SIG-M5 (cell line): ENCODE data around the gene DISP3.

ENCODE experiments used
- DNase-seq: peaks from one replicate; lab custom pipeline; 2025; lab: John Stamatoyannopoulos, UW

DISP3 gene

DNA sequence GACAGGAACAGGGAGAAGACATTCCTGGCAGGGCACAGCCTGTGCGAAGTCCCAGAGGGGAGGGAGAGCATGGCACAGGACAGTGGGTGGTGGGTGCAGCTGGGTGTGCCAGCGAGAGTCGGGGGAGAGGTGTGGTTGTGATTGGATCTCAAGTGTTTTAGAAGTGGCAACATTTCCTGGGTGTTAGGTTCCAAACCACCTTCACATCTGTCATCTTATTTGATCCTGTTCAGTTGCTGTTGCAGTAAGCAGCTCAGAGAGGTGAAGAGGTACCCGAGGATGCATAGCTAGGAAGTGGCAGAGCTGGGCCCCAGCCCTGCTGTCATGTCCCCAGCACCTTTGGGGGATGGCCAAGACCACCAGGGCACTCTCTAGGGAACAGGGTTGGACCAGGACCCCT is 22.0 kb upstream of the DISP3 start:
- DNase-seq, result no peak

DNA sequence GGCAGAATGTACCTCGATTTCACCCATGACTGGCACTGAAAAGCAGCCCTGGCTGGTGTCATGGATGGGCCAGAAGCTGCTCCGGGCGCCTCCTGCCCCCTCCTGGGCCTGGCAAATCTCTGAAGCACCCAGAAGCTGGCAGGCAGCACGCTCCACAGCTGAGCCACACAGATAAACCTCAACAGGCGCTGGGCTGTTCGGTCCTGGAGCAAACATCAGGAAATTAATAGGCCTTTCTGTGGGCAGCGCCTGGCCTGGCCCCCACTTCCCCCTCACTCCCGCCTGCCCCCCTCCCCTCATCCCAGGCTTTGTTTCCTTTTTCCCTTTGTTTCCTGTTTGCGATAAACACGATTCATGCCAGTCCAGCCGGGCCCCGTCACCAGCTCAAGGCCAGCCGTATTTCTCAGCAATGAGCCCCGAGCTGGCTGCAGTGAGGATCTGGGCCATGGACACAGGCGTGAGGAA is 20.1 kb upstream of the DISP3 start:
- DNase-seq, result no peak

DNA sequence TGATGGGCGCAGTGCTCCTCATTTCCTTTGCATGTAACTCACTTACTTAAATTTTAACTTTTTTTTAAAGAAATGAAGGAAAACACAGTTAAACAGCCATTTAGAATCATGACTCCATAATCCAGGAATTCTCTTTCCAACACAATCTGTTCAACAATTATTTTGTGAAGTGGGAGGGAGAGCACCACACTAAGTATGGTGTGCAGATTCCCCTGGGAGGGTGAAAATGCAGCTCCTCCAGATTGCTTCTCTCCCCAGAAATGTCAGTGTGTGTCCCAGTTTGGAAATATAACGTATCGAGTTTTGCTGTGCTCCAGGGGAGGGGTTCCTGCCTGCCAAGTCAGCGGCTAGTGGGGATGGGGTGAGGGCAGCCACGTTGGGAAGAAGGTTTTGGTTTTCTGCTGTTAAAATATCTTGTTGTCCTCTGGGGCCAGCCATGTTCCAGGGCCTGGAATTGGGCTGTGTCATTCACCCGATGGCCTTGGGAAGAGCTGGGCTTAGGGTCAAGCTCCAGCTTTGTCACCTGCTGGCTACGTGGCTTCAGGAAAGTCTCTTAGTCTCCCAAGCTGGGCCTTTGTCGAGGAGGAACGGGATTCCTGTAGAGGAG is 17.3 kb upstream of the DISP3 start:
- no peak for DNase-seq

DNA sequence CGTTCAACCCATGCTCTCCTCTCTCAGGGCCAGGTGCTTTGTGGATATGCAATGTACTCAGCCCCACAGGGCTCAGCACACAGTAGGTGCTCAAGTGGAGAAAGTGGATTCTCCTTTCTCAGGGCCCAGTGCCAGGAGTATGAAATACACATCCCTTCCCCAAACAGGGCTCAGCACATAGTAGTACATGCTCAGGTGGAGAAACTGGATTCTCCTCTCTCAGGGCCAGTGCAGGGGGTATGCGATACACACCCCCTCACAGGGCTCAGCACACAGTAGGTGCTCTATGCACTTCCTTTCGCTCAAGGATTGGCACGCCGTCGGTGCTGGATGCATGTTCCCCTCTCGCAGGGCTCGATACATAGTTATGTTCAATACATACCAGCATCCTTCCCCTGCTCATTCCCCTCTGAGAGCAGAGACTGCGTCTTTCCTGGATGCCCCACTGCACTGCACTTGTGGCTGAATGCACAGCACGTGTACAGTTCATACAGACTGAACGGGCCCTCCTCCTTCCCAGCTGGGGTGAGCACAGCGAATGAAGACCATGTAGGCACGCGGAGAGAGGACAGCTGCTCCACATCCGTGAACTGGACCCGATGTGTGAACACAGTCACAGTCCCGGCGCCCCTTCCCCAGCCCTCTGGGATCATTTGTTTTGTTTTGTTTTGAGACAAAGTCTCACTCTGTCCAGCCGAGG is 16.6 kb upstream of the DISP3 start:
- no peak for DNase-seq

GRCh38 chr1:11463177-11463576 is 15.8 kb upstream of the DISP3 start:
- DNase-seq, result no peak

DNA sequence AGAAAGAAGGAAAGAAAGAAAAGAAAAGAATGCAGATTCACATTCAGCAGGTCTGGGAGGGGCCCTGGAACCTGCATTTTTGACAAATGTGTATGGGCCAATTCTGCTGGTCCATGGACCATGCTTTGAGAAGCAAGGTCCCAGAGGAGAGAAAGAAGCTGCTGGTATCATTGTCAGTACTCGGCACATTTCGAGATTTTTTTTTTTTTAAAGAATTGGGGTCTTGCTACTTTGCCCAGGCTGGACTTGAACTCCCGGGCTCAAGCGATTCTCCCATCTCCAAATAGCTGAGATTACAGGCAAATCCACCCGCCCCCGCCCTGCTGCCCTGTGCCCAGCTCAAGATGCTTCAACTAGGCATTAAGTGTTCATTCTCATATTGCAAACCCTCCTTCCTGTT is 13.6 kb upstream of the DISP3 start:
- no peak for DNase-seq

DNA sequence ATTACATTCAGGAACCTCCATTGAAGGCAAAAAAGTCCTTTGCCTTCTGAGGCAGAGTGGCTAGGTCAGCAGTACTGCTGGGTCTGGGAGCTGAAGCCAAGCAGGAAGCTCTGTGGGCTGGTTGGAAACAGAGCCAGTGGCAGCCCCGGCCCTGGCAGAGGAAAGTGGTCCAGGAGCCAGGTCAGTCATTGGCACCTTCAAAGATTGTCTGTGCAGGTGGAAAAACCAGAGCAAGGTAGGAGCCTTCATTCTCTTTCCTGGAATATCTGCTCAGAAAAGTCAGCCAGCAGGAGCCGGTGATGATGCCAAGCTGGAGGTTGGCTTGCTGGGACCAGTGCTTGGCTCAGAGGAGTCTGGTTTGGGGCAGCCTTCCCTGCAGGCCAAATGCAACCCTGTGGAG is 12.5 kb upstream of the DISP3 start:
- no peak for DNase-seq

DNA sequence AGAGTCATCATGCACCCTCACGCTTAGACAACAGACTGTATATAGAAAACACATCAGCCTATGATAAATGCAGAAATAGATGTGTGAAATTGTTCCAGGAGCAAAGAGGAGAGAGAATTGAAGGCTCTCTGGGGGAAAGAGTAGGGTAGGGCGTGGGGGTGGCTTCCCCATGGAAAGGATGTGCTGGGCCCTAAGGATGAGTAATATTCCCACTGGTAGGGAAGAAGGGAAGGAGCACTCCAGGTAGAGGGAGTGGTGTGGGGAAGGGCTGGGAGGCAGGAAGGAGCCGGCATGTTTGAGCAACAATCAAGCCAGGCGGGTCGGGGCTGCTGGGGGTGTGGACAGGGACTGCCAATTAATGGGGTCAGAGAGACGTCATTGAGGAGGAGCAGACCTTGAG is 10.1 kb upstream of the DISP3 start:
- no peak for DNase-seq

GRCh38 chr1:11470912-11471311 is 8.0 kb upstream of the DISP3 start:
- no peak for DNase-seq

GRCh38 chr1:11471473-11471872 is 7.5 kb upstream of the DISP3 start:
- no peak for DNase-seq

DNA sequence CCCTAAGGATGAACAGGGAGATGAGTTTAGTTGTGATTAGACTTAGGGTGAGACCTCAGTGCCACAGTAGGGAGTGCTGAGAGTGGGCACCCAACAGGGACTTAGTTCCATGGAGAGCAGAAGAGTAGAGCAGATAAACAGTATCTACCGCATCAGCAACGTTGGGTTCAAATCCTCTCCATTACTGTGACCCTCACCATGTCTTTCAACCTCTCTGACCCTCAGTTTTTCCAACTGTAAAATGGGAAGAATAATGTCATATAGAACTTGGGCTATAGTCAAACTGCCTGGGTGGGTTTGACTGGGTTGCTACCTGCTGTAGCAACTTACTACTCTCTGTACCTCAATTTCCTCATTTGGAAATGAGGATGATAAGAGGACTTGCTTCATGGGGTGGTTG is 6.7 kb upstream of the DISP3 start:
- no peak for DNase-seq

GRCh38 chr1:11472741-11473140 is 6.2 kb upstream of the DISP3 start:
- DNase-seq, result no peak

GRCh38 chr1:11473491-11474034 is 5.4 kb upstream of the DISP3 start:
- no peak for DNase-seq

GRCh38 chr1:11474826-11475225 is 4.1 kb upstream of the DISP3 start:
- no peak for DNase-seq

DNA sequence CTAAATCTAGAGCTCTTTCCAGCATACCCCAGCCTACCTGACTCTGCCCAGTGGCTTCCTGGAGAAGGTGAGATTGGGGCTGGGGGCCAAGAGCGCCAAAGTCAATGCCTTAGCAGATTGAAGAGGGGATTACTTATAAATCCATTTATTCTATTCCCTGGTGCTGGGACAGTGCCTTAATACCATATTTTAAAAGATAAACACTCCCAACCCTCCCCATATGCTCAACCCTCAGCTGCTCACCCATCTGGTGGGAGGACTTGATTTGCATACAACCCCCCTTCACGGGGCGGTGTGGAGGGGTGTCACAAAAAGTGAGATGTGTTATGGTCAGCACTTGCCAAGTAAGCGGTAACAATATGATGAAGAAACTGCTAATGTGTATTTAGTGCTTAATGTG is 3.2 kb upstream of the DISP3 start:
- DNase-seq, result no peak

- DNase-seq, result no peak
Measured at GRCh38 chr1:11479375-11479979, 522 bp downstream of the DISP3 start.

DNA sequence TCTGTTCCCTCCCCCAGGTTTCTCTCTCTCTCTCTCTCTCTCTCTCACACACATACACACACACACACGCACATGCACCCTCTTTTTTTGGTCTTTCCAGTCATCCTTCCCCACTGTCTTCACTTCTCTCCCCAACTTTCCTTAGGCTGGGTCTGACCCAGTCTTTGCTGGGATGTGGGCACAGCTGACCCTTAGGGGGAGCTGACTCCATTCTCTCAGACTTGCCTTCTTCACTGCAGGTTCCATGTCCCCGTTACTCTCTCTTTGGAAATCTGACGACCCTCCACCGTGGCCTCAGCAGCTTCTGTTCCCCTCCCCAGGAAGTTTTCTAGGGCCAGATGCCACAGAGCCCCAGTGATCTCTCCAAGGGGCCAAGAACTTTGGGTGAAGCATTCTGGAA is 2.1 kb downstream of the DISP3 start:
- no peak for DNase-seq

GRCh38 chr1:11482198-11482597 is 3.2 kb downstream of the DISP3 start:
- DNase-seq, result no peak

DNA sequence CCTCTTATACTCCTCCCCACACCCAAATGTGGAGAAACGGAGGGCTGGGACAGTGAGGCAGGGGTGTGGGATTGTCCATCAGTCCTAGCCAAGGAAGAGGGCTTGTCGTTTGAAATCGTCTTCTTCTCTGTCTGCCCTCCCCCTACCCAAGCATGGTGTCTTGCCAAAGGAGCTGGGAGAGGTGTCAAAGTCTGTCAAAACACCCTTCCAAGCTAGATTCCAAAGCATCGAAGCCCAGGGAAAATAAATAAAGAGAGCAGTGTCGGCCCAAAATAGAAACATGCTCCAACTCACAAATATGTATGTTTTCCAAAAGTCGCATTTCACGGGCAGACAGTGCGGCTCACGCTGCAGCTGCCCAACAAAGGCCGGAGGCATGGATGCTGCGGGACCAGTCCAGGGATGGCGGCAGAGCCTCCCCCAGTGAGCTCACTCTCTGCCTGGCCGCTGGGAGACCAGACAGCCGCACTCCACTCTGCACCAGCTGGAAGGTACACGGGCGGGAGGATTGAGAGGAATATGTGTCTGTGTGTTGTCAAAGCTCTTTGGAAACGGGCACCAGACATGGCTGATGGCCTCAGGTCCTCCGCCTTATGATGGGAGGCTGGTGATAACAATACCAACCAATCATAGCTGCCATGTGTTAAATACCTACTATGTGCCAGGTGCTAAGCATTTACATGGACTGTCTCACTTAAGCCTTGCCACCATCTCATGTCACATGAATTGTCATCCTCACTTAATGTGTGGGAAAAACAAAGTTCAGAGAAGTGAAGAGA is 3.9 kb downstream of the DISP3 start:
- no peak for DNase-seq

DNA sequence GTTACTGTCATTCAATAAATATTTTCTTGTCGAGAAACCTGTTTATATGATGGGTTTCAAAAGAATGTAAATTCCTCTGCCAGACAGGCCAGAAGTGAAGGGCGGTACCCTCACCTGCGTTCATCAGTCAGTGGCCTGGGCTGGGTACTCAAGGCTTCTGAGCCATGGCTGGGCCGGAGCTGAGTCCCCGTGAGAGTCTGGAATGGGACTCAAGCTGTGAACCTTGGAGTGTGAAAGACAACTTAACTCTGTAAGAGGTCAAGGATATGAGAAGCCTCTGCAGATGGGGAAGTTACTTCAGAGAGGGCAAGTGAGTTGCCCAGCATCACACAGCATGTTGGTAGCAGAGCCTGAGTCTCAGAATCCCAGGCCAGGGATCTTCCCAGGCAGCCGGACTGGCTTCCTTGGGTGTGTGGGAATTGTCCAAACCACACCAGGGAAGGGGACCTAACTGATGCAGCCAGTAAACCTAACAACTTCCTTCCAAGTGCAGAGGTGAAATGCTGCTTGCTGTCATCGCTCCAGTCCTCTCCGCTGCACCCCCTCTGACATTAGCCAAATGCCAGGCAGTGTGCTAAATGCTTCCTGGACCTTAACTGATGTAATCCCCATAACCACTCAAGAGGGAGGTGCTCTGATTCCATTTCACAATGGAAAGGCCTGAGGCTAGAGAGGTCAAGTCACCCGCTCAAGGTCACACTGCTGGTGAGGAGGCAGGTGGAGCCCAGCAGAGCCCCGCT is 4.8 kb downstream of the DISP3 start:
- DNase-seq, result no peak

GRCh38 chr1:11484321-11484655 is 5.3 kb downstream of the DISP3 start:
- DNase-seq, result no peak

DNA sequence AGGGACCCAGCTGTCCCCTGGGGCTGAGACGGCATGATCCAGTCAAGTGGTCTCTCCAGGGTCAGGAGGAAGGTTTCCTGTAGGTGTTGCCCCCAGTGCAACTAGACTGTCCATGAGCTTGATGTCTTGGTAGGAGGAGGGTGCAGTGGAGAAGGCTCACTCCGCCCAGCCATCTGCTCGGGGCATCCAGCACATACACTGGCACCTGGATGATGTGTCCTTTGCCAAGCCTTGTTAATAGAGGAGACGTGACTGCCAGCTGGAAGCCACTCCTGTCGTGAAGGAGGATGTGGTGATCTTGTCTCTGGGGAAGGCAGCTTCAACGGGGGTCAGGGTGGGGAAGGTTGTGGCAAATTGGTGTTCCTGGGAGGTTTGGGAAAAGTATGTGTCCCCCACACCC is 6.2 kb downstream of the DISP3 start:
- DNase-seq, result no peak
